ENCODE results near the gene COL1A1.

COL1A1 gene

GRCh38 chr17:50187751-50188530 is 13.5 kb downstream of the COL1A1 start:
- no peak overlapping the region for H3K27ac ChIP-seq (ENCODE audit: low read depth, low read length)

GRCh38 chr17:50187394-50187725 is 14.1 kb downstream of the COL1A1 start:
- Histone ChIP-seq H3K9ac (ENCODE audit: low read length in 5 of 5) (no peak overlapping the region), H3K4me3 (ENCODE audit: low read depth in 1 of 5, low read length in 5 of 5) (no peak overlapping the region), H3K36me3 (ENCODE audit: control insufficient read depth in 5 of 5, insufficient read depth in 5 of 5, low read length in 5 of 5) (peaks cover 0 to 21% (median 12%) of the 10 kb centered on the region in 5 donors), H3K27ac (ENCODE audit: low read depth, low read length) (no peak overlapping the region), H3K9me3 (ENCODE audit: control insufficient read depth in 5 of 5, low read length in 5 of 5) (no peaks in the 10 kb centered on the region), H3K27me3 (ENCODE audit: control insufficient read depth in 5 of 5, insufficient read depth in 4 of 5, low read length in 5 of 5) (peaks cover 25 to 49% (median 30%) of the 10 kb centered on the region in 5 donors), H3K4me1 (ENCODE audit: control insufficient read depth in 5 of 5, insufficient read depth in 5 of 5, low read length in 5 of 5) (peaks cover 0 to 15% (median 10%) of the 10 kb centered on the region in 5 donors)

More at GRCh38 chr17:50187751-50188530, 13.5 kb downstream of the COL1A1 start:
- no peak overlapping the region for H3K9ac ChIP-seq (ENCODE audit: low read length in 5 of 5)
- peaks cover 25 to 49% (median 30%) of the 10 kb centered on the region in 5 donors for H3K27me3 ChIP-seq (ENCODE audit: control insufficient read depth in 5 of 5, insufficient read depth in 4 of 5, low read length in 5 of 5)
- peaks cover 0 to 25% (median 13%) of the 10 kb centered on the region in 5 donors for H3K36me3 ChIP-seq (ENCODE audit: control insufficient read depth in 5 of 5, insufficient read depth in 5 of 5, low read length in 5 of 5)
- no peak overlapping the region for H3K4me3 ChIP-seq (ENCODE audit: low read depth in 1 of 5, low read length in 5 of 5)
- peaks cover 0 to 15% (median 10%) of the 10 kb centered on the region in 5 donors for H3K4me1 ChIP-seq (ENCODE audit: control insufficient read depth in 5 of 5, insufficient read depth in 5 of 5, low read length in 5 of 5)
- no peaks in the 10 kb centered on the region for H3K9me3 ChIP-seq (ENCODE audit: control insufficient read depth in 5 of 5, low read length in 5 of 5)

- H3K9ac ChIP-seq (ENCODE audit: low read length in 5 of 5): no peak overlapping the region
- peaks cover 0 to 15% (median 10%) of the 10 kb centered on the region in 5 donors for H3K4me1 ChIP-seq (ENCODE audit: control insufficient read depth in 5 of 5, insufficient read depth in 5 of 5, low read length in 5 of 5)
- no peaks in the 10 kb centered on the region for H3K9me3 ChIP-seq (ENCODE audit: control insufficient read depth in 5 of 5, low read length in 5 of 5)
- peaks cover 24 to 53% (median 30%) of the 10 kb centered on the region in 5 donors for H3K27me3 ChIP-seq (ENCODE audit: control insufficient read depth in 5 of 5, insufficient read depth in 4 of 5, low read length in 5 of 5)
- no peak overlapping the region for H3K4me3 ChIP-seq (ENCODE audit: low read depth in 1 of 5, low read length in 5 of 5)
- peaks cover 0 to 21% (median 10%) of the 10 kb centered on the region in 5 donors for H3K36me3 ChIP-seq (ENCODE audit: control insufficient read depth in 5 of 5, insufficient read depth in 5 of 5, low read length in 5 of 5)
- H3K27ac ChIP-seq (ENCODE audit: low read depth, low read length): no peak overlapping the region
Measured at GRCh38 chr17:50186661-50187393, 14.6 kb downstream of the COL1A1 start.

GRCh38 chr17:50185631-50186471 is 15.6 kb downstream of the COL1A1 start:
- Histone ChIP-seq H3K27ac (ENCODE audit: low read depth, low read length) (no peak overlapping the region), H3K36me3 (ENCODE audit: control insufficient read depth in 5 of 5, insufficient read depth in 5 of 5, low read length in 5 of 5) (peaks cover 0 to 21% (median 9%) of the 10 kb centered on the region in 5 donors), H3K4me1 (ENCODE audit: control insufficient read depth in 5 of 5, insufficient read depth in 5 of 5, low read length in 5 of 5) (peaks cover 0 to 20% (median 10%) of the 10 kb centered on the region in 5 donors), H3K4me3 (ENCODE audit: low read depth in 1 of 5, low read length in 5 of 5) (no peak overlapping the region), H3K9ac (ENCODE audit: low read length in 5 of 5) (no peak overlapping the region), H3K27me3 (ENCODE audit: control insufficient read depth in 5 of 5, insufficient read depth in 4 of 5, low read length in 5 of 5) (peaks cover 18 to 55% (median 30%) of the 10 kb centered on the region in 5 donors), H3K9me3 (ENCODE audit: control insufficient read depth in 5 of 5, low read length in 5 of 5) (no peaks in the 10 kb centered on the region)

- Histone ChIP-seq H3K27ac (ENCODE audit: low read depth, low read length) (no peak overlapping the region), H3K4me3 (ENCODE audit: low read depth in 1 of 5, low read length in 5 of 5) (no peak overlapping the region), H3K9me3 (ENCODE audit: control insufficient read depth in 5 of 5, low read length in 5 of 5) (no peaks in the 10 kb centered on the region), H3K4me1 (ENCODE audit: control insufficient read depth in 5 of 5, insufficient read depth in 5 of 5, low read length in 5 of 5) (peaks cover 0 to 20% (median 10%) of the 10 kb centered on the region in 5 donors), H3K36me3 (ENCODE audit: control insufficient read depth in 5 of 5, insufficient read depth in 5 of 5, low read length in 5 of 5) (peaks cover 0 to 16% (median 7%) of the 10 kb centered on the region in 5 donors), H3K27me3 (ENCODE audit: control insufficient read depth in 5 of 5, insufficient read depth in 4 of 5, low read length in 5 of 5) (peaks cover 17 to 51% (median 27%) of the 10 kb centered on the region in 5 donors), H3K9ac (ENCODE audit: low read length in 5 of 5) (no peak overlapping the region)
Measured at GRCh38 chr17:50184611-50185398, 16.6 kb downstream of the COL1A1 start.

- Histone ChIP-seq H3K4me3 (ENCODE audit: low read depth in 1 of 5, low read length in 5 of 5) (no peak overlapping the region), H3K27me3 (ENCODE audit: control insufficient read depth in 5 of 5, insufficient read depth in 4 of 5, low read length in 5 of 5) (peaks cover 11 to 44% (median 26%) of the 10 kb centered on the region in 5 donors), H3K36me3 (ENCODE audit: control insufficient read depth in 5 of 5, insufficient read depth in 5 of 5, low read length in 5 of 5) (peaks cover 0 to 11% (median 7%) of the 10 kb centered on the region in 5 donors), H3K9ac (ENCODE audit: low read length in 5 of 5) (no peak overlapping the region), H3K4me1 (ENCODE audit: control insufficient read depth in 5 of 5, insufficient read depth in 5 of 5, low read length in 5 of 5) (peaks cover 0 to 20% (median 9%) of the 10 kb centered on the region in 5 donors), H3K27ac (ENCODE audit: low read depth, low read length) (no peak overlapping the region), H3K9me3 (ENCODE audit: control insufficient read depth in 5 of 5, low read length in 5 of 5) (no peaks in the 10 kb centered on the region)
Measured at GRCh38 chr17:50184064-50184463, 17.4 kb downstream of the COL1A1 start.

- H3K4me3 ChIP-seq (ENCODE audit: low read depth in 1 of 5, low read length in 5 of 5): no peak overlapping the region
- H3K27me3 ChIP-seq (ENCODE audit: control insufficient read depth in 5 of 5, insufficient read depth in 4 of 5, low read length in 5 of 5): peaks cover 11 to 40% (median 25%) of the 10 kb centered on the region in 5 donors
- H3K9me3 ChIP-seq (ENCODE audit: control insufficient read depth in 5 of 5, low read length in 5 of 5): no peaks in the 10 kb centered on the region
- no peak overlapping the region for H3K9ac ChIP-seq (ENCODE audit: low read length in 5 of 5)
- peaks cover 0 to 23% (median 9%) of the 10 kb centered on the region in 5 donors for H3K4me1 ChIP-seq (ENCODE audit: control insufficient read depth in 5 of 5, insufficient read depth in 5 of 5, low read length in 5 of 5)
- peaks cover 0 to 10% (median 7%) of the 10 kb centered on the region in 5 donors for H3K36me3 ChIP-seq (ENCODE audit: control insufficient read depth in 5 of 5, insufficient read depth in 5 of 5, low read length in 5 of 5)
- no peak overlapping the region for H3K27ac ChIP-seq (ENCODE audit: low read depth, low read length)
Measured at GRCh38 chr17:50183421-50183994, 17.9 kb downstream of the COL1A1 start.

- no peak overlapping the region for H3K27ac ChIP-seq (ENCODE audit: low read depth, low read length)
Measured at GRCh38 chr17:50182783-50183420, 18.5 kb downstream of the COL1A1 start.

More at GRCh38 chr17:50182783-50183420, 18.5 kb downstream of the COL1A1 start:
- Histone ChIP-seq H3K9me3 (ENCODE audit: control insufficient read depth in 5 of 5, low read length in 5 of 5) (no peaks in the 10 kb centered on the region), H3K27me3 (ENCODE audit: control insufficient read depth in 5 of 5, insufficient read depth in 4 of 5, low read length in 5 of 5) (peaks cover 11 to 37% (median 23%) of the 10 kb centered on the region in 5 donors), H3K4me1 (ENCODE audit: control insufficient read depth in 5 of 5, insufficient read depth in 5 of 5, low read length in 5 of 5) (peaks cover 0 to 29% (median 15%) of the 10 kb centered on the region in 5 donors), H3K36me3 (ENCODE audit: control insufficient read depth in 5 of 5, insufficient read depth in 5 of 5, low read length in 5 of 5) (peaks cover 0 to 10% (median 7%) of the 10 kb centered on the region in 5 donors), H3K9ac (ENCODE audit: low read length in 5 of 5) (no peak overlapping the region), H3K4me3 (ENCODE audit: low read depth in 1 of 5, low read length in 5 of 5) (no peak overlapping the region)

All from subcutaneous abdominal adipose tissue (tissue), 5 donors.